ENCODE data around the gene HDAC7. TPM values are rescaled to one million over a fixed set of nuclear protein-coding genes. Genes with fewer than 3 reads are reported as not detected.

Gene HDAC7
- total RNA-seq, 1 donor from 2014 or later: 92.2 TPM

DNA sequence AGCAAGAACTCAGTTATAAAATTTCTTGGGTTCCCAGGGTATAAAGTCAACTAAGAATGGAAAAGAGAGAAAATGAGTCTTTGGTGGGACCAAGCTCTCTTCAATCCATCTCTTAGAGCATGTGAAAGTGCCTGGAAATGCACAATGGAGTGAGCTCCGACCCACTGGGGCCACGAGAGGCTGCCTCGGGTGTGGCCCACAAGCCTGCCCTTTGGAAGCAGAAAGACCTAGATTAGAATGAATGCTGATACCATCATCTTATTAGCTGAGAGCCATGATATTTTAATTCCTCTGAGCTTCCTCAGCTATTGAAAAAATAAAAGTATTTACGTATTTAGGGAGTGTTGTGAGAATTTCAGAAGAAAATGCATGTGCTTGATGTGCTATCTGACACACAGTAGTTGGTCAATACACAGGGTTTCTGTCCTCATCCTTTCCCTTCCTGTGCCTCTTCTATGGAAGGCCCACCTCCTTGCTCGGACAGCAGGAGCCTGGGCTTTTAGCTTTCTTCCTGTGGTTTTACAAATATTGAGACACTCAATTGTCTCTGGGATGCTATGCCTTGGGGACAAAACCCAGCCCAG, 42.6 kb upstream of the HDAC7 start:
- Mint-ChIP-seq H3K4me3 (ENCODE audit: unreplicated experiment) (no peak overlapping the region), H3K27me3 (ENCODE audit: low read depth, unreplicated experiment) (peaks cover 49% of the 10 kb centered on the region), H3K27ac (ENCODE audit: unreplicated experiment) (no peak overlapping the region), H3K4me1 (ENCODE audit: low read depth, unreplicated experiment) (peaks cover under 1% of the 10 kb centered on the region), H3K9me3 (ENCODE audit: unreplicated experiment) (no peaks in the 10 kb centered on the region), H3K36me3 (ENCODE audit: low read depth, unreplicated experiment) (peaks cover 34% of the 10 kb centered on the region)
- Histone ChIP-seq H4K20me1 (ENCODE audit: insufficient read depth, low read length) (no peaks in the 10 kb centered on the region), H3K9me3 (ENCODE audit: insufficient read depth, low read depth, low read length) (no peaks in the 10 kb centered on the region), H3K79me2 (ENCODE audit: insufficient read depth, low read length) (no peaks in the 10 kb centered on the region), H3K4me3 (ENCODE audit: insufficient read depth, low read depth, low read length) (no peak overlapping the region), H3K27ac (ENCODE audit: low read depth, low read length) (no peak overlapping the region), H3K36me3 (ENCODE audit: insufficient read depth, low read length) (no peaks in the 10 kb centered on the region), H2AFZ (ENCODE audit: low read depth, low read length) (no peak overlapping the region), H3K4me1 (ENCODE audit: insufficient read depth, low read length) (peaks cover under 1% of the 10 kb centered on the region), H3K4me2 (ENCODE audit: low read length) (no peak overlapping the region), H3K9ac (ENCODE audit: low read length) (no peak overlapping the region), H3K27me3 (ENCODE audit: insufficient read depth, low read length) (no peaks in the 10 kb centered on the region)
- DNase-seq (ENCODE audit: low read depth) (no peak), FAIRE-seq (no peak)
- TF ChIP-seq, protein P1, sequence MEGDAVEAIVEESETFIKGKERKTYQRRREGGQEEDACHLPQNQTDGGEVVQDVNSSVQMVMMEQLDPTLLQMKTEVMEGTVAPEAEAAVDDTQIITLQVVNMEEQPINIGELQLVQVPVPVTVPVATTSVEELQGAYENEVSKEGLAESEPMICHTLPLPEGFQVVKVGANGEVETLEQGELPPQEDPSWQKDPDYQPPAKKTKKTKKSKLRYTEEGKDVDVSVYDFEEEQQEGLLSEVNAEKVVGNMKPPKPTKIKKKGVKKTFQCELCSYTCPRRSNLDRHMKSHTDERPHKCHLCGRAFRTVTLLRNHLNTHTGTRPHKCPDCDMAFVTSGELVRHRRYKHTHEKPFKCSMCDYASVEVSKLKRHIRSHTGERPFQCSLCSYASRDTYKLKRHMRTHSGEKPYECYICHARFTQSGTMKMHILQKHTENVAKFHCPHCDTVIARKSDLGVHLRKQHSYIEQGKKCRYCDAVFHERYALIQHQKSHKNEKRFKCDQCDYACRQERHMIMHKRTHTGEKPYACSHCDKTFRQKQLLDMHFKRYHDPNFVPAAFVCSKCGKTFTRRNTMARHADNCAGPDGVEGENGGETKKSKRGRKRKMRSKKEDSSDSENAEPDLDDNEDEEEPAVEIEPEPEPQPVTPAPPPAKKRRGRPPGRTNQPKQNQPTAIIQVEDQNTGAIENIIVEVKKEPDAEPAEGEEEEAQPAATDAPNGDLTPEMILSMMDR (IDR thresholded peaks at IDR 0.05; ENCODE audit: insufficient read depth, low read depth, low read length): no peak
- TF ChIP-seq EZH2 (IDR thresholded peaks at IDR 0.05; ENCODE audit: insufficient read depth, low read length): no peak

DNA sequence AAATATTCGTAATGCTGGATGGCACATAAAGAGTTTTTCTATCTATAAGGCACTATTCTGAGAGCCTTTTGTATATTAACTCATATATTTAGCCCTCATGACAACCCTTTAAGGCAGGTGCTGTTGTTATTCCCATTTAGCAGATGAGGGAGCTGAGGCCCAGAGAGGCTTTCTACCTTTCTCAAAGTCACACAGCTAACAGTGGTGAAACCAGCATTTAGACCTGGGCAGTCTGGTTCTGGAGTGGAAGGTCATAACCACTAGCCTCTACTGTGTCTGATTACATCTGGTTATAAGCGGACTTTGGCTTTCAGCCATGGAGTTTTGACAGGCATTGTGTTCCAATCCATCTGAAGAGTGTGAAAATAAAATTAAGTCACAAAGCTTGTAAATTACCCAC, 41.2 kb upstream of the HDAC7 start:
- peaks cover 49% of the 10 kb centered on the region for H3K27me3 Mint-ChIP-seq (ENCODE audit: low read depth, unreplicated experiment)
- Histone ChIP-seq H3K79me2 (ENCODE audit: insufficient read depth, low read length) (no peaks in the 10 kb centered on the region), H2AFZ (ENCODE audit: low read depth, low read length) (no peak overlapping the region), H4K20me1 (ENCODE audit: insufficient read depth, low read length) (no peaks in the 10 kb centered on the region), H3K27ac (ENCODE audit: low read depth, low read length) (no peak overlapping the region), H3K9me3 (ENCODE audit: insufficient read depth, low read depth, low read length) (no peaks in the 10 kb centered on the region), H3K4me1 (ENCODE audit: insufficient read depth, low read length) (no peaks in the 10 kb centered on the region), H3K4me3 (ENCODE audit: insufficient read depth, low read depth, low read length) (no peak overlapping the region), H3K4me2 (ENCODE audit: low read length) (no peak overlapping the region), H3K36me3 (ENCODE audit: insufficient read depth, low read length) (no peaks in the 10 kb centered on the region), H3K9ac (ENCODE audit: low read length) (no peak overlapping the region), H3K27me3 (ENCODE audit: insufficient read depth, low read length) (no peaks in the 10 kb centered on the region)
- peaks cover 37% of the 10 kb centered on the region for H3K36me3 Mint-ChIP-seq (ENCODE audit: low read depth, unreplicated experiment)
- H3K4me1 Mint-ChIP-seq (ENCODE audit: low read depth, unreplicated experiment): no peaks in the 10 kb centered on the region
- H3K27ac Mint-ChIP-seq (ENCODE audit: unreplicated experiment): no peak overlapping the region
- H3K9me3 Mint-ChIP-seq (ENCODE audit: unreplicated experiment): no peaks in the 10 kb centered on the region
- no peak for DNase-seq (ENCODE audit: low read depth)
- TF ChIP-seq EZH2 (IDR thresholded peaks at IDR 0.05; ENCODE audit: insufficient read depth, low read length): no peak
- TF ChIP-seq, protein P1 (IDR thresholded peaks at IDR 0.05; ENCODE audit: insufficient read depth, low read depth, low read length): no peak
- FAIRE-seq: no peak
- no peak overlapping the region for H3K4me3 Mint-ChIP-seq (ENCODE audit: unreplicated experiment)

DNA sequence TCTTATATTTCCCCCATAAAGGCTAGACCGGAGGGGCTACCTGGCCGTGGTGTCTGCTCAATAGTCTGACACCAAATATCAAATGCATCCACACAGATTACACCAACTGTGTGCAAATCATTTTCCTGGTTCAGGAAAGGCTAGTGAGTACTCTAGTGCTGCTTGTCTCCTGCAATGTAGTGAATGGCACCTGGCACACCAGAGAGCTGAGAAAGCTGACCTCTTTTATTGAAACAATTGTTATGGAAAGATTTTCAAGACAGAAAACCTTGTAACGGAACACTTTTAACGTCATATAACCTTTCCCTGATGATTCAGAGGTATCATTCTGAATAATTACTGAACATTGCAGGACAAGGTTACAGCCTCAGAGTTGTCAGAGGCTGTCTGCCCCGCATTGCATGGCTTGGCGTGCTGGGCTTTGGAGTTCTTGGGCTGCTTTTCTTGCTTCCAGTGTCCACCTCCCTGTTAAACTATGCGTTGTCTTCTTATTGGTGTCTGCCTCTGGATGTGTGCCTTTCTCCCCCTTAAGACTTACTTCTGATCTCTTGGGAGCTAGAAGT, 40.7 kb upstream of the HDAC7 start:
- no peaks in the 10 kb centered on the region for H3K36me3 ChIP-seq (ENCODE audit: insufficient read depth, low read length)
- FAIRE-seq (no peak), DNase-seq (ENCODE audit: low read depth) (no peak)
- Mint-ChIP-seq H3K36me3 (ENCODE audit: low read depth, unreplicated experiment) (peaks cover 37% of the 10 kb centered on the region), H3K9me3 (ENCODE audit: unreplicated experiment) (no peaks in the 10 kb centered on the region), H3K4me1 (ENCODE audit: low read depth, unreplicated experiment) (no peaks in the 10 kb centered on the region), H3K4me3 (ENCODE audit: unreplicated experiment) (no peak overlapping the region), H3K27me3 (ENCODE audit: low read depth, unreplicated experiment) (peaks cover 49% of the 10 kb centered on the region), H3K27ac (ENCODE audit: unreplicated experiment) (no peak overlapping the region)
- H3K9ac ChIP-seq (ENCODE audit: low read length): no peak overlapping the region
- no peaks in the 10 kb centered on the region for H3K27me3 ChIP-seq (ENCODE audit: insufficient read depth, low read length)
- no peak overlapping the region for H3K27ac ChIP-seq (ENCODE audit: low read depth, low read length)
- H3K4me3 ChIP-seq (ENCODE audit: insufficient read depth, low read depth, low read length): no peak overlapping the region
- TF ChIP-seq, protein P1 (IDR thresholded peaks at IDR 0.05; ENCODE audit: insufficient read depth, low read depth, low read length): no peak
- no peak for TF ChIP-seq EZH2 (IDR thresholded peaks at IDR 0.05; ENCODE audit: insufficient read depth, low read length)
- no peaks in the 10 kb centered on the region for H3K79me2 ChIP-seq (ENCODE audit: insufficient read depth, low read length)
- no peak overlapping the region for H2AFZ ChIP-seq (ENCODE audit: low read depth, low read length)
- no peaks in the 10 kb centered on the region for H4K20me1 ChIP-seq (ENCODE audit: insufficient read depth, low read length)
- H3K4me1 ChIP-seq (ENCODE audit: insufficient read depth, low read length): no peaks in the 10 kb centered on the region
- H3K4me2 ChIP-seq (ENCODE audit: low read length): no peak overlapping the region
- H3K9me3 ChIP-seq (ENCODE audit: insufficient read depth, low read depth, low read length): no peaks in the 10 kb centered on the region

Data from astrocyte (in vitro differentiated cells and primary cell).